ENCODE data around the gene DGKI. TPM values are rescaled to one million over a fixed set of nuclear protein-coding genes. Genes with fewer than 3 reads are reported as not detected.

DGKI gene
- total and polyA plus RNA-seq, 11 donors, result 0.36 to 4.6 (median 1.0) TPM

DNA sequence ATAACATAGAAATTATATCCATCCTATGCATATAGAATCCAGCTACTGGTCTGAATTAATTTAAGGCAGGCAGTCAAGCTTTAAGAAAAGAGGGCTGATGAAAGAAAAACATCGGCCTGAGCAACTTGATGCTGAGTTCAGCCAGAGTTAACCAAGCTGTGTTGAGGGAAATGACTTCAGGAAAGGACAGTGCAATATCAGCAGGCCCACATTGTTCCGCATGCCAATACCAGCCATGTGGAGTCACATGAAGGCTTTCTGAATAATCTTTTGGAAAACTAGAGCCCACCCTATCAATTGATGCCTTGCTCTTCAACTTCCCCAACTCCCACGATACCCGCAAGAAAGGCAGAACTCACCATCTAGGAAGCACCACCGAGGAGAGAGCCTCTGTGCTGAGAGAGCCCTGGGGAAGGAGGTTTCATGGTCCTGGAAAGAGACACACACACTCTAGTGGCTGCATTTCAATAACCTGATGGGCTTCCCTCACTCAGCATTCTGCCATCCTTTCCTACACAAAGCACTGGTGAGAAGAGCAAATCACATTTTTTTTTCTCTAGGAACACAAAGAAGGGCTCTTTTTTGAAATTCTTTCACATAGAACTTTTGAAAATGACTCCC, 377.5 kb downstream of the DGKI start:
- no peak overlapping the region for H3K4me3 ChIP-seq
- no peaks in the 10 kb centered on the region for H3K9me3 ChIP-seq
- H3K4me1 ChIP-seq, result peaks cover 0 to 4% (median 0%) of the 10 kb centered on the region in 12 donors
- ATAC-seq (peak in 2 of 4 donors; percentile 55 to 59), DNase-seq (no peak)
- no peak for TF ChIP-seq POLR2A (IDR thresholded peaks at IDR 0.05)
- TF ChIP-seq, protein P1, sequence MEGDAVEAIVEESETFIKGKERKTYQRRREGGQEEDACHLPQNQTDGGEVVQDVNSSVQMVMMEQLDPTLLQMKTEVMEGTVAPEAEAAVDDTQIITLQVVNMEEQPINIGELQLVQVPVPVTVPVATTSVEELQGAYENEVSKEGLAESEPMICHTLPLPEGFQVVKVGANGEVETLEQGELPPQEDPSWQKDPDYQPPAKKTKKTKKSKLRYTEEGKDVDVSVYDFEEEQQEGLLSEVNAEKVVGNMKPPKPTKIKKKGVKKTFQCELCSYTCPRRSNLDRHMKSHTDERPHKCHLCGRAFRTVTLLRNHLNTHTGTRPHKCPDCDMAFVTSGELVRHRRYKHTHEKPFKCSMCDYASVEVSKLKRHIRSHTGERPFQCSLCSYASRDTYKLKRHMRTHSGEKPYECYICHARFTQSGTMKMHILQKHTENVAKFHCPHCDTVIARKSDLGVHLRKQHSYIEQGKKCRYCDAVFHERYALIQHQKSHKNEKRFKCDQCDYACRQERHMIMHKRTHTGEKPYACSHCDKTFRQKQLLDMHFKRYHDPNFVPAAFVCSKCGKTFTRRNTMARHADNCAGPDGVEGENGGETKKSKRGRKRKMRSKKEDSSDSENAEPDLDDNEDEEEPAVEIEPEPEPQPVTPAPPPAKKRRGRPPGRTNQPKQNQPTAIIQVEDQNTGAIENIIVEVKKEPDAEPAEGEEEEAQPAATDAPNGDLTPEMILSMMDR (IDR thresholded peaks at IDR 0.05), result no peak
- intact Hi-C loops (cut with DNase I), result no loop called here
- no peaks in the 10 kb centered on the region for H3K36me3 ChIP-seq
- 52 to 59% (median 57%) methylated on average over 5 of the region's 5 CpGs for WGBS, 4 donors
- H3K27ac ChIP-seq, result no peak overlapping the region
- H3K27me3 ChIP-seq, result no peaks in the 10 kb centered on the region

- Histone ChIP-seq H3K27me3 (no peaks in the 10 kb centered on the region), H3K4me1 (peaks cover 0 to 4% (median 0%) of the 10 kb centered on the region in 12 donors), H3K36me3 (no peaks in the 10 kb centered on the region), H3K9me3 (no peaks in the 10 kb centered on the region), H3K27ac (peak overlapping the region in 1 of 12 donors; percentile 0), H3K4me3 (no peak overlapping the region)
- DNase-seq, result no peak
- intact Hi-C loops (cut with DNase I), result no loop called here
- WGBS, 4 donors, result 89 to 94% (median 92%) methylated on average over 5 of the region's 5 CpGs
- no peak for ATAC-seq
- TF ChIP-seq POLR2A (IDR thresholded peaks at IDR 0.05), result no peak
- TF ChIP-seq, protein P1 (IDR thresholded peaks at IDR 0.05), result no peak
Observed at GRCh38 chr7:137462847-137463246, 383.9 kb downstream of the DGKI start.

GRCh38 chr7:137462074-137462715, 384.6 kb downstream of the DGKI start:
- Histone ChIP-seq H3K4me1 (peaks cover 0 to 4% (median 0%) of the 10 kb centered on the region in 12 donors), H3K4me3 (no peak overlapping the region), H3K9me3 (no peaks in the 10 kb centered on the region), H3K27me3 (no peaks in the 10 kb centered on the region), H3K27ac (peak overlapping the region in 3 of 12 donors; percentile 0 to 2 (median 1)), H3K36me3 (no peaks in the 10 kb centered on the region)
- peak in 1 of 4 donors; percentile 46 for ATAC-seq
- intact Hi-C loops (cut with DNase I), result no loop called here
- TF ChIP-seq, protein P1 (IDR thresholded peaks at IDR 0.05), result no peak
- TF ChIP-seq POLR2A (IDR thresholded peaks at IDR 0.05), result no peak
- no peak for DNase-seq
- 41 to 57% (median 45%) methylated on average over 4 of the region's 4 CpGs for WGBS, 4 donors

- ATAC-seq (no peak), DNase-seq (no peak)
- intact Hi-C loops (cut with DNase I), result loop anchor here in 7 of 10 donors (5.0 to 10.0 kb wide), 5 partner anchors 136 to 1054 kb away; no protein-coding TSS in a partner anchor
- Histone ChIP-seq H3K27ac (no peak overlapping the region), H3K36me3 (no peaks in the 10 kb centered on the region), H3K9me3 (no peaks in the 10 kb centered on the region), H3K4me1 (peaks cover 0 to 18% (median 6%) of the 10 kb centered on the region in 12 donors), H3K4me3 (no peak overlapping the region), H3K27me3 (no peaks in the 10 kb centered on the region)
- WGBS, 4 donors, result 88 to 96% (median 95%) methylated on average over 2 of the region's 2 CpGs
- TF ChIP-seq, protein P1 (IDR thresholded peaks at IDR 0.05), result no peak
- no peak for TF ChIP-seq POLR2A (IDR thresholded peaks at IDR 0.05)
Observed at GRCh38 chr7:137458399-137458798, 388.4 kb downstream of the DGKI start.
